H1 (cell line): Measurements from ENCODE around the gene IGFALS. TPM values are rescaled to one million over a fixed set of nuclear protein-coding genes. Genes with fewer than 3 reads are reported as not detected.

ENCODE experiments used
- BCL11A ChIP-seq, 2 experiments: IDR thresholded peaks; one replicate each; pipeline ENCODE4 v1.6.1; 2011; ENCODE audit warnings: low read depth in 2 of 2, low read length in 2 of 2, mild to moderate bottlenecking in 2 of 2
- RXRA ChIP-seq: IDR thresholded peaks from 2 replicates; pipeline ENCODE4 v1.6.1; 2011; ENCODE audit warnings: low read depth, mild to moderate bottlenecking, low read length, moderate library complexity; ENCODE audit not compliant: insufficient read depth
- polyA plus RNA-seq, 7 experiments: library from polyadenylated mRNA; depleted of rRNA in 3 of 7; stranded (reverse) in 5 of 7; unstranded in 2 of 7; fragments of >200 nt in 5 of 7; fragments of 200-250 nt in 2 of 7; gene quantifications; 1 replicate in 5 of 7; 2 replicates in 1 of 7; 4 replicates in 1 of 7; pipeline versions ENCODE4 v1.2.1 to v1.2.3, GENCODE V29; 2011 to 2013; ENCODE audit warnings: missing spikeins in 2 of 7, mixed read lengths in 2 of 7
- total RNA-seq: library from RNA; stranded (reverse); fragmentation: NEBNext Ultra II Directional; extraction: Animal tissue kit (Norgen Biotek cat#: 25700); gene quantifications from 2 replicates; pipeline ENCODE4 v1.2.1, GENCODE V29; 2021
- TF ChIP-seq, protein P1 (sequence below): IDR thresholded peaks from 2 replicates; pipeline ENCODE4 v1.6.1; 2012; ENCODE audit warnings: low read length, inconsistent platforms

The IGFALS gene
- total and polyA plus RNA-seq, 2 of the 8 experiments (the other 6 are each of a cell fraction or from before 2014, with no cell fraction given), result not detected

DNA sequence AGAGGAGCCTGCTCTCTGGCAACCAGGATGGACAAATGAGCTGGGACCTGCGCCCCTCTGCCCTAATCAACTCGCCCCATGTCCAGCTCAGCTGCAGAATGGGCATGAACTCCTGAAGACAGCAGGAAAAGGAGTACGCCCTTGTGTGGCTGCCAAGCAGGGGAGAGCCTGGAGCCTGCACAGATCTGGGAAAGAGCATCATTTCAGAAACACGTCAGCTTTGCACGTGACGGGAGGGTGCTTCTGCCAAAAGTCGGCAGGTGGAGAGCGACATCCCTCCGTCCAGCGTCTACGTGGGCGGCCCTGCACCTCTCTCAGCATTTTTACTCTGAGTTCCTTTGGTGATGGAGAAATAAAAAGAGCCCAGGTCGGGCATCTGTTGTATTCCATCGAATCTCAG lies 40.7 kb downstream of the IGFALS start (continued):
- TF ChIP-seq, protein P1, sequence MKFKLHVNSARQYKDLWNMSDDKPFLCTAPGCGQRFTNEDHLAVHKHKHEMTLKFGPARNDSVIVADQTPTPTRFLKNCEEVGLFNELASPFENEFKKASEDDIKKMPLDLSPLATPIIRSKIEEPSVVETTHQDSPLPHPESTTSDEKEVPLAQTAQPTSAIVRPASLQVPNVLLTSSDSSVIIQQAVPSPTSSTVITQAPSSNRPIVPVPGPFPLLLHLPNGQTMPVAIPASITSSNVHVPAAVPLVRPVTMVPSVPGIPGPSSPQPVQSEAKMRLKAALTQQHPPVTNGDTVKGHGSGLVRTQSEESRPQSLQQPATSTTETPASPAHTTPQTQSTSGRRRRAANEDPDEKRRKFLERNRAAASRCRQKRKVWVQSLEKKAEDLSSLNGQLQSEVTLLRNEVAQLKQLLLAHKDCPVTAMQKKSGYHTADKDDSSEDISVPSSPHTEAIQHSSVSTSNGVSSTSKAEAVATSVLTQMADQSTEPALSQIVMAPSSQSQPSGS, result no peak
- no peak for TF ChIP-seq BCL11A (IDR thresholded peaks at IDR 0.05; ENCODE audit: low read depth in 2 of 2, low read length in 2 of 2)
- TF ChIP-seq RXRA, result no peak
